ENCODE data around the gene BEND6.
A peak's percentile ranks its signal among the peaks of the same experiment; 100 is the strongest.
"Not testable (repeated sequence)": the region's sequence is repeated elsewhere in the genome, so short reads cannot be mapped to it uniquely, and the experiment has no call there.

The BEND6 gene

GRCh38 chr6:57035549-57035948 lies 80.6 kb downstream of the BEND6 start:
- DNase-seq (ENCODE audit: low spot score): no peak

DNA sequence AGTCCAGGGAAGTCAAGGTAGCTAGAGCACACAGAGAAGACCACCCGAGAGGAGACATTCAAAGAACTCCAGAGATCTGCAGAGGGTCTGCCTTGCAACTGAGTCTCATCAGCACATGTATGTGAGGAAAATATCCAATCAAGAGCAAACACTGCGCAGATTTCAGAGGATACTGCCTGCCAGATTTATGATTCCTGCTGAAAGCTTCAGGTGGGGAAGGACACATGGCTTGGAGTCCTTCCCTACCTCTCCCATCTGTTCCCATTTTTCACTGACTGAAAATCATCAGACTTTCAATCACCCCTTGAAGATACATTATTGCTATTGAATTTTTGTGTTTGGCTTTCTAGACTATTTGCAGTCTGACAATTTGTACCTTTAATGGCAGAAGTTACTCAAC lies 84.0 kb downstream of the BEND6 start:
- no peak for DNase-seq (ENCODE audit: low spot score)

DNA sequence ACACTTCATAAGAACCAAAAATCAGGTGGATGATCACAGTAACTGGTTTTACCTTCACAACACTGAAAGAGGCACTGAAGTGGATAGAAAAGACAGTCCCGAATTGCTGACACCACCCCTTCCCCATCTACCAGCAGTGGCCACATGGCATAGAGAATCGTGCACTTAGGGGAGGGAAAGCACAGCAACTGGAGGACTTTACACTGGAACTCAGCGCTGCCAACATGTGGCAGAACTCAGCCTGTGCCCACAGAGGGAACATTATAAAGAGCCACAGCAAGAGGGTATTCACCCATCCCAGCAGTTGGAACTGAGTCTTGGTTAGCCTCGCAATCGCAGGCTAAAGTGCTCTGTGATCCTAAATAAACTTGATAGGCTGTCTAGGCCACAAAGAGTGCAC lies 85.1 kb downstream of the BEND6 start:
- no peak for DNase-seq (ENCODE audit: low spot score)

DNA sequence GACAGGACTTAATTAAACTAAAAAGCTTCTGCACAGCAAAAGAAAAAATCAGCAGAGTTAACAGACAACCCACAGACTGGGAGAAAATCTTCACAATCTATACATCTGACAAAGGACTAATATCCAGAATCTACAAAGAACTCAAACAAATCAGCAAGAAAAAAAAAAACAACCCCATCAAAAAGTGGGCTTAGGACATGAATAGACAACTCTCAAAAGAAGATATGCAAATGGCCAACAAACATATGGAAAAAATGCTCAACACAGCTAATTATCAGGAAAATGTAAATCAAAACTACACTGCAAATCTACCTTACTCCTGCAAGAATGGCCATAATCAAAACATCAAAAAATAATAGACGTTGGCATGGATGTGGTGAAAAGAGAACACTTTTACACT lies 89.2 kb downstream of the BEND6 start:
- DNase-seq (ENCODE audit: low spot score): not testable (repeated sequence)

DNA sequence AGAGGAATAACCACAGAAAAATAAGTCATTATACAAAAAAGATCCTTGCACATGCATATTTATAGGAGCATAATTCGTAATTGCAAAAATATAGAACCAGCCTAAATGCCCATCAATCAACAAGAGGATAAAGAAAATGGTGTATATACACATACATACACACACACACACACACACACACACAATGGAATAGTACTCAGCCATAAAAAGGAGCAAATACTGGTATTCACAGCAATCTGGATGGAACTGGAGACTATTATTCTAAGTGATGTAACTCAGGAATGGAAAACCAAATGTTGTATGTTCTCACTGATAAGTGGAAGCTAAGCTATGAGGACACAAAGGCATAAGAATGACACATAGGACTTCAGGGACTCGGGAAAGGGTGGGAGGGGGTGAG lies 89.7 kb downstream of the BEND6 start:
- DNase-seq (ENCODE audit: low spot score): no peak

DNA sequence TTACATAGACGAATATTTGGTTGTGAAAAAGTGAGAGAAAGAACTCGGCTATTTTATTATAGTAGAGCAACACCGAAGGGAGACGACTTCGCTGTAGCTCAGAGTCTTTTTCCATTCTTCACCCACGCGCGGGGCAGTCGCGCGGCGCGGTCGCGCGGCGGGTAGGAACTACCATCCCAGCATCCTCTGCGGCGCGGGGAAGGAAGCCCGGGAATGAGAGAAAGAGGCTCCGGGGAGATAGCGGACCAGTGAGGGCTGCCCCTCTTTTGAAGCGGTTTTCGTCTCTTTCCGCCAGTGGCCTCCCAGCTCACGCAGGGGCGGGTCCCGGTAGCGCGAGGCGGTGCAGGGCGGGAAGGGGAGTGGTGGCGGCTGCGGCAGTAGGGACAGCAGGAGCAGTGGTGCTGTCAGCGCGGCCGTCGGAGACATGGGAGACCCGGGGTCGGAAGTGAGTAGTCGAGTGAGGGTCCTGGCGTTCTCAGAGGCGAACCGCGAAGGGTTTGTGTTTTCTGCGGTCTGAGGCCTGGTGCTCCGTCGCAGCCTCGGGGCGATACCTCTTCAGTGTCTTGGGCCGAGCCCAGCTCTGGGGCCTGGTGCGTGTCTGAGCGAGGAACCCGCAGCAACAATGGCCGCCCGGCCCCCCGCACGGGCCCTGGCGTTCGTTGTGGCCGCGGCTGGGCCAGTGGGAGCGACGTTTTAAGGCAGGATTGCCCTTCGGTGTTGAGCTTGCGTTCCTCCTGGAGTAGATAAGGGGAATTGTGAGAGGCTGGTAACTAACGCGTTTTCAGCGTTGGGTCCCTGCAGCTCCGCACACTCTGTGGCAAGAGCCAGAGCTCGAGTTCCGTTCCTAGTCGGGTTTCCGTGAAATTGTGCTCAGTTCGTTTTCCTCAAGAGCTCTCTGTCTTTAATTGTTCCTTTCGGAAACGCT lies 91.7 kb downstream of the BEND6 start, which contains the start of gene KIAA1586:
Gene KIAA1586, plus strand, starts transcription at position 362 of the 925 bp plus-strand sequence. Its CDS starts 63 bp downstream, at position 425.
- DNase-seq (ENCODE audit: low spot score): peak; percentile 80

GRCh38 chr6:57047257-57047585 lies 92.3 kb downstream of the BEND6 start:
- DNase-seq (ENCODE audit: low spot score): not testable (repeated sequence)

DNA sequence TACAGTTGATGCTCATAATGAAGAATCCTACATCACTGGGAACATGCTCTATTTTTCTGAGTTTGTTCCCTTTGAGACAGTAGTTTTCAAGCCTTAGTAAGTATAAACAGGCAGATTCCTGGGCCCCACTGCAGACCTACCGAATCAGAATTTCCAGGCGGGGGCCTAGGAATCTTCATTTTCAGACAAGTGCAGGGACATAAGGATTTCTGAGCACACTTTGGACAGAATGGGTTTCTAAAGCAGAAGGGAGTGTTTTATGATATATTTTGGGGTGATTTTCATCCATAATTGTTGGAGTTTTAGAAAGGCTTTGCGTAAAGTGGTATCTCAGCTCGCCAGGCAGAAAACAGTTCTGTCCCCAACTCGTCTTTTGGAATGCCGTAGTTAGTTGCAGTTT lies 93.0 kb downstream of the BEND6 start:
- DNase-seq (ENCODE audit: low spot score): not testable (repeated sequence)

DNA sequence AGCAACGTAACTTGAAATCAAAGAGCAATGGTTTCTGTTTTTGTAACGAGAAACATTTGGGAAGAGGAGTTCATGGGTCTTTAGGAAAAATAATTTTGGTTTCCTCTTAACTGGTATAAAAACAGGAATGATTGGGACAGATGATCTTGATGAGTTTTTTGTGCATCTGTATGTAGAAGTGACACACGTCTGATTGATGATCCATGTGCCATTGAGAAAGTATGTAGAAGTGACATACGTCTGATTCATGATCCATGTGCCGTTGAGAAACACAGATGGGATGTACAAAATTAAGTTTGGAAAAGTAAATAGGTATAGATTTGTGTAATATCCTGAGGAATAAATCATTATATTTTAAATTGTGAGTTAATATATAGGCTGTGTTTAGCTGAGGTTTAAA lies 93.7 kb downstream of the BEND6 start:
- no peak for DNase-seq (ENCODE audit: low spot score)

DNA sequence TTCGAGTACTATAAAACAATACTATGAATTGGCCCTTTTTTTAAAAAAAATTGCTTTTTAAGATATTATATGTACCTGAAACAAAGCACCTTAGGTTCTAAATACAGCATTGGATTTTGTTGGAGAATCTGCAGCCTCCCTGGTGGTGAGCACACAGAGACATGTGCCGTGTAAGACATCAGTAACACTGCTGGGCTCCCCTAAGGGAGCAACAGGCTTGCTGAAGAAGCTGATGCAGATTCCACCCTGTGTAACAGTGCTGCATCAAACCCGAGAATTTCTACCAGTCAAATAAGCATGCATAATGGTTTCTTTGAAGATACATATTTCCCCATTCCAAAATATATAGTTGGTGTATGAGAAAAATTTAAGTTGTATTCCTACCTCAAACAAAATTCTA lies 108.9 kb downstream of the BEND6 start:
- DNase-seq (ENCODE audit: low spot score): no peak

GRCh38 chr6:57064809-57065208 lies 109.9 kb downstream of the BEND6 start:
- DNase-seq (ENCODE audit: low spot score): no peak

- no peak for DNase-seq (ENCODE audit: low spot score)
Measured at GRCh38 chr6:57068061-57068460, 113.2 kb downstream of the BEND6 start.

GRCh38 chr6:57069228-57069627 lies 114.3 kb downstream of the BEND6 start:
- no peak for DNase-seq (ENCODE audit: low spot score)

DNA sequence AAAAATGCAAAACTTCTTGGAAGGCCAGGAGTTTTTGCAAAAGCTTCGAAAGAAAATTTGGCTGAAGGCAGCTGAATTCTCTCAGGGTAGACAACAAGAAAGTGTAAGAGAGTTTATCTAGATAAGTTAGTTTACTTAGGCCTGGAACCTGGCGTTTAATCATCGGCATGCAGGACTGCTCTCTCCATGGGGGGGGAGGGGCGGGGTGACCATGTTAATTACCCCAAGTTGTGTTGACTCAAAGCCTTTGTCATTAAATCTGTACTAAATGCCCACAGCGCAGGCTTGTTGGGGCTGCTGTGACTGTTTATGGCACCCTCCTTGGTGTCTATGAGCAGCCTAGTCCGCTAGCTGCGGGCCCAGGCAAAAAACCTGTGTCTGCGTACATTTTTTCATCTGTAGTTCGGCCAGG lies 115.0 kb downstream of the BEND6 start:
- DNase-seq (ENCODE audit: low spot score): no peak

DNA sequence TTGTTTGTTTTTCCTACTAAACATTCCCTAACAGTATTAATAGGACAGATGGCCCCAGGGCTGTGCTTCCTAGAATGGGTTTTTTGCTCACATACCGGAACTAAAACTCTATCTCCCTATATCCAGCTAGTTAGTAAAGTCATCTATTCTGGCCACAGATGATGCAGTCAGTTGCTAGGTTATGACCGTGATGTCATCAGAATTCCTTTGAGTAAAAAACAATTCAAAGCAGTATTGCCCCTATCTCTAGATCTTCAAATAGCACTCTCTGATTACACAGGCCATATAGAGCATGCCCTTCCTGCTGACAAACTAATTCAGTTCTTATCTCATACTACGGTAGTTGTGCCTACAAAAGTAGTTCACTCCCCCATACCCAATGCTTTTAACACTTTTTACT lies 117.2 kb downstream of the BEND6 start:
- DNase-seq (ENCODE audit: low spot score): no peak

DNA sequence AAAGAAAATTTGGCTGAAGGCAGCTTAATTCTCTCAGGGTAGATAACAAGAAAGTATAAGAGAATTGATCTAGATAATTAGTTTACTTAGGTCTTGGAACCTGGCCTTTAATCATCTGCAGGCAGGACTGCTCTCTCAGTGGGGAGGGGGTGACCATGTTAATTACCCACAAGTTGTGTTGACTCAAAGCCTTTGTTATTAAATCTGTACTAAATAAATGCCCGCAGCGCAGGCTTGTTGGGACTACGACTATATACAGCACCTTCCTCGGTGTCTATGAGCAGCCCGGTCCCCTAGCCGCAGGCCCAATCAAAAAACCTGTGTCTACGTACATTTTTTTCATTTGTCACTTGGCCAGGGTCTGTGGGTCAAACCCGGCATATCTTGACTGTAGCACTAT lies 119.5 kb downstream of the BEND6 start:
- no peak for DNase-seq (ENCODE audit: low spot score)

- no peak for DNase-seq (ENCODE audit: low spot score)
Measured at GRCh38 chr6:57075092-57075491, 120.2 kb downstream of the BEND6 start.

All from CD4-positive, alpha-beta T cell treated with Interleukin-15 for 4 hours (primary cell).